CD4-positive, alpha-beta memory T cell (primary cell): ENCODE measurements around the gene SPAG8. TPM values are rescaled to one million over a fixed set of nuclear protein-coding genes. Genes with fewer than 3 reads are reported as not detected.

Experiments used
- CTCF ChIA-PET: fragments of 350-600 bp; sonication (Branson Sonifier 250); formaldehyde crosslinking; loops from one replicate; lab custom pipeline; 2021; ENCODE audit warnings: inconsistent platforms; ENCODE audit not compliant: partially characterized antibody; lab: Charles Lee
- POLR2A ChIA-PET: fragments of 350-600 bp; sonication (Branson Sonifier 250); formaldehyde crosslinking; loops from one replicate; lab custom pipeline; 2021; ENCODE audit not compliant: partially characterized antibody; lab: Charles Lee
- DNase-seq, 5 donors: peaks; one replicate each; pipeline versions ENCODE4 v3.0.0 to v3.0.0-alpha.2; 2020 to 2022; ENCODE audit warnings: mixed read lengths in 1 of 5
- H3K27ac ChIP-seq: one replicate; pipeline ENCODE4 v1.7.0; 2013; ENCODE audit warnings: low read depth, low read length
- H3K27me3 ChIP-seq: 2 replicates; pipeline ENCODE4 v1.7.0; 2013; ENCODE audit warnings: mild to moderate bottlenecking, low read length, moderate library complexity; ENCODE audit not compliant: insufficient read depth
- H3K36me3 ChIP-seq: 2 replicates; pipeline ENCODE4 v1.7.0; 2013; ENCODE audit warnings: mild to moderate bottlenecking, low read length, moderate library complexity; ENCODE audit not compliant: insufficient read depth
- H3K4me1 ChIP-seq: 2 replicates; pipeline ENCODE4 v1.7.0; 2013; ENCODE audit warnings: mild to moderate bottlenecking, low read length, moderate library complexity; ENCODE audit not compliant: insufficient read depth
- H3K4me3 ChIP-seq, 2 donors: one replicate each; pipeline ENCODE4 v1.7.0; 2013; ENCODE audit warnings: low read length in 2 of 2, mild to moderate bottlenecking in 1 of 2
- H3K9me3 ChIP-seq, 2 donors: one replicate each; pipeline ENCODE4 v1.7.0; 2013; ENCODE audit warnings: low read length in 2 of 2, control low read depth in 1 of 2; ENCODE audit not compliant: control insufficient read depth in 1 of 2
- H3K27ac Mint-ChIP-seq, 7 donors: one replicate each; pipeline ENCODE4 v1.8.0; 2020 to 2021; ENCODE audit warnings: mixed read lengths in 7 of 7, mild to moderate bottlenecking in 6 of 7, inconsistent platforms in 3 of 7, moderate library complexity in 3 of 7
- H3K27me3 Mint-ChIP-seq, 2 donors: one replicate each; pipeline ENCODE4 v1.8.0; 2020 to 2021; ENCODE audit warnings: mixed read lengths in 2 of 2
- H3K36me3 Mint-ChIP-seq, 2 donors: one replicate each; pipeline ENCODE4 v1.8.0; 2020 to 2021; ENCODE audit warnings: mixed read lengths in 2 of 2, inconsistent platforms in 1 of 2, mild to moderate bottlenecking in 1 of 2
- H3K4me1 Mint-ChIP-seq, 4 donors: one replicate each; pipeline ENCODE4 v1.8.0; 2020 to 2021; ENCODE audit warnings: mixed read lengths in 4 of 4, mild to moderate bottlenecking in 1 of 4
- H3K4me3 Mint-ChIP-seq, 8 donors: one replicate each; pipeline ENCODE4 v1.8.0; 2020 to 2021; ENCODE audit warnings: mixed read lengths in 8 of 8, mild to moderate bottlenecking in 7 of 8, moderate library complexity in 6 of 8, inconsistent platforms in 3 of 8
- H3K9me3 Mint-ChIP-seq, 8 donors: one replicate each; pipeline ENCODE4 v1.8.0; 2020 to 2021; ENCODE audit warnings: mixed read lengths in 8 of 8, mild to moderate bottlenecking in 5 of 8, inconsistent platforms in 3 of 8, moderate library complexity in 1 of 8
- intact Hi-C: fragments of 100-400 bp; cut with micrococcal nuclease; formaldehyde crosslinking; loops from one replicate; pipeline ENCODE4 v1.15.1; 2023
- polyA plus RNA-seq, 2 donors: library from polyadenylated mRNA; unstranded; fragments of 300-500 nt; fragmentation: Illumina TruSeq; gene quantifications; one replicate each; pipeline ENCODE4 v1.2.3, GENCODE V29; 2021
- total RNA-seq, 2 experiments: library from RNA; stranded (reverse); gene quantifications; one replicate each; pipeline ENCODE4 v1.2.3, GENCODE V29; 2021

SPAG8 gene, protein sequence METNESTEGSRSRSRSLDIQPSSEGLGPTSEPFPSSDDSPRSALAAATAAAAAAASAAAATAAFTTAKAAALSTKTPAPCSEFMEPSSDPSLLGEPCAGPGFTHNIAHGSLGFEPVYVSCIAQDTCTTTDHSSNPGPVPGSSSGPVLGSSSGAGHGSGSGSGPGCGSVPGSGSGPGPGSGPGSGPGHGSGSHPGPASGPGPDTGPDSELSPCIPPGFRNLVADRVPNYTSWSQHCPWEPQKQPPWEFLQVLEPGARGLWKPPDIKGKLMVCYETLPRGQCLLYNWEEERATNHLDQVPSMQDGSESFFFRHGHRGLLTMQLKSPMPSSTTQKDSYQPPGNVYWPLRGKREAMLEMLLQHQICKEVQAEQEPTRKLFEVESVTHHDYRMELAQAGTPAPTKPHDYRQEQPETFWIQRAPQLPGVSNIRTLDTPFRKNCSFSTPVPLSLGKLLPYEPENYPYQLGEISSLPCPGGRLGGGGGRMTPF
- total RNA-seq (1 to 10 TPM; 5.6 to 5.7 TPM), polyA plus RNA-seq (1 to 10 TPM; 1.0 to 1.7 TPM)

GRCh38 chr9:35812025-35812602 lies at the start of gene SPAG8:
Gene SPAG8 (minus strand): TSS chr9:35812262. CDS start chr9:35812147, 115 bp downstream.
- Histone ChIP-seq H3K4me3 (peak within 1 kb of the TSS; percentile 30 to 48), H3K36me3 (no peaks in the 10 kb centered on the region), H3K27ac (peak within 1 kb of the TSS; percentile 58), H3K9me3 (no peaks in the 10 kb centered on the region), H3K4me1 (peaks cover 34% of the 10 kb centered on the region), H3K27me3 (no peaks in the 10 kb centered on the region)
- Mint-ChIP-seq H3K27me3 (no peaks in the 10 kb centered on the region), H3K36me3 (peaks cover 0 to 31% of the 10 kb centered on the region in 2 donors), H3K4me3 (peak within 1 kb of the TSS; percentile 87 to 97 (median 90)), H3K4me1 (peaks cover 20 to 50% (median 36%) of the 10 kb centered on the region in 4 donors), H3K27ac (peak within 1 kb of the TSS; percentile 91 to 99 (median 98)), H3K9me3 (peaks cover 0 to 3% (median 0%) of the 10 kb centered on the region in 8 donors)
- ChIA-PET CTCF (interaction anchor here (0.9 to 5.6 kb wide), 13 partner anchors 9 to 208 kb away, joined by 3 to 58 read pairs (median 3); partner anchors contain the start of genes CCDC107, FAM221B, RMRP and TMEM8B), POLR2A (interaction anchor here (0.6 to 4.9 kb wide), 16 partner anchors 9 to 378 kb away, joined by 3 to 47 read pairs (median 6); partner anchors contain the start of genes CCDC107, CLTA, CREB3 and FAM221B)
- intact Hi-C loops, result loop anchor here (1.0 to 10.0 kb wide), 7 partner anchors 70 to 1147 kb away; partner anchors contain the start of genes CCDC107, CCL27, CREB3 and FANCG
- DNase-seq, result peak; percentile 94 to 100 (median 96)

GRCh38 chr9:35861161-35861897 lies 49.3 kb upstream of the SPAG8 start:
- DNase-seq, result no peak
- Mint-ChIP-seq H3K9me3 (peaks cover 0 to 2% (median 0%) of the 10 kb centered on the region in 8 donors), H3K27ac (peak overlapping the region in 1 of 7 donors; percentile 59), H3K36me3 (no peaks in the 10 kb centered on the region), H3K4me3 (no peak overlapping the region), H3K27me3 (peaks cover 13 to 16% of the 10 kb centered on the region in 2 donors), H3K4me1 (peaks cover 0 to 3% (median 1%) of the 10 kb centered on the region in 4 donors)
- CTCF ChIA-PET, result interaction anchor here (0.7 kb wide), 1 partner anchor 21 kb away, joined by 3 read pairs; no protein-coding TSS in a partner anchor
- Histone ChIP-seq H3K4me3 (no peak overlapping the region), H3K36me3 (no peaks in the 10 kb centered on the region), H3K27ac (no peak overlapping the region), H3K27me3 (peaks cover 5% of the 10 kb centered on the region), H3K4me1 (no peaks in the 10 kb centered on the region), H3K9me3 (no peaks in the 10 kb centered on the region)
- intact Hi-C loops, result no loop called here
- POLR2A ChIA-PET, result no interaction called here

GRCh38 chr9:35859990-35860339 lies 47.9 kb upstream of the SPAG8 start:
- CTCF ChIA-PET, result interaction anchor here (0.7 to 1.2 kb wide), 3 partner anchors 18 to 70 kb away, joined by 3 to 5 read pairs (median 3); no protein-coding TSS in a partner anchor

GRCh38 chr9:35859310-35859989 lies 47.4 kb upstream of the SPAG8 start:
- H3K36me3 ChIP-seq, result no peaks in the 10 kb centered on the region
- peak overlapping the region in 1 of 8 donors; percentile 32 for H3K4me3 Mint-ChIP-seq
- intact Hi-C loops, result no loop called here
- peak overlapping the region in 2 of 7 donors; percentile 1 to 31 for H3K27ac Mint-ChIP-seq
- H3K9me3 ChIP-seq, result no peaks in the 10 kb centered on the region
- peaks cover 0 to 2% (median 0%) of the 10 kb centered on the region in 8 donors for H3K9me3 Mint-ChIP-seq
- H3K27me3 ChIP-seq, result peaks cover 3% of the 10 kb centered on the region
- no peak overlapping the region for H3K4me3 ChIP-seq
- peaks cover 0 to 3% (median 1%) of the 10 kb centered on the region in 4 donors for H3K4me1 Mint-ChIP-seq
- no peak overlapping the region for H3K27ac ChIP-seq
- H3K27me3 Mint-ChIP-seq, result peaks cover 12 to 16% of the 10 kb centered on the region in 2 donors
- no peaks in the 10 kb centered on the region for H3K4me1 ChIP-seq
- POLR2A ChIA-PET, result no interaction called here
- no peaks in the 10 kb centered on the region for H3K36me3 Mint-ChIP-seq
- DNase-seq, result no peak
- CTCF ChIA-PET, result interaction anchor here (0.7 to 1.4 kb wide), 3 partner anchors 23 to 69 kb away, joined by 3 to 5 read pairs (median 3); no protein-coding TSS in a partner anchor

More at GRCh38 chr9:35859990-35860339, 47.9 kb upstream of the SPAG8 start:
- Mint-ChIP-seq H3K36me3 (no peaks in the 10 kb centered on the region), H3K4me3 (no peak overlapping the region), H3K27me3 (peaks cover 13 to 16% of the 10 kb centered on the region in 2 donors), H3K4me1 (peaks cover 0 to 3% (median 1%) of the 10 kb centered on the region in 4 donors), H3K27ac (no peak overlapping the region), H3K9me3 (peaks cover 0 to 2% (median 0%) of the 10 kb centered on the region in 8 donors)
- Histone ChIP-seq H3K9me3 (no peaks in the 10 kb centered on the region), H3K27ac (no peak overlapping the region), H3K4me1 (no peaks in the 10 kb centered on the region), H3K36me3 (no peaks in the 10 kb centered on the region), H3K4me3 (no peak overlapping the region), H3K27me3 (peaks cover 5% of the 10 kb centered on the region)
- intact Hi-C loops, result no loop called here
- no peak for DNase-seq
- POLR2A ChIA-PET, result no interaction called here

GRCh38 chr9:35858458-35858857 lies 46.4 kb upstream of the SPAG8 start:
- Mint-ChIP-seq H3K27ac (no peak overlapping the region), H3K4me1 (peaks cover 0 to 3% (median 1%) of the 10 kb centered on the region in 4 donors), H3K27me3 (peaks cover 10 to 14% of the 10 kb centered on the region in 2 donors), H3K36me3 (no peaks in the 10 kb centered on the region), H3K9me3 (peaks cover 0 to 2% (median 0%) of the 10 kb centered on the region in 8 donors), H3K4me3 (no peak overlapping the region)
- no peaks in the 10 kb centered on the region for H3K27me3 ChIP-seq
- no peak for DNase-seq
- H3K4me1 ChIP-seq, result no peaks in the 10 kb centered on the region
- intact Hi-C loops, result no loop called here
- ChIA-PET CTCF (interaction anchor here (0.9 to 1.4 kb wide), 4 partner anchors 24 to 83 kb away, joined by 3 to 5 read pairs (median 3); no protein-coding TSS in a partner anchor), POLR2A (no interaction called here)
- no peaks in the 10 kb centered on the region for H3K36me3 ChIP-seq
- no peak overlapping the region for H3K27ac ChIP-seq
- no peak overlapping the region for H3K4me3 ChIP-seq
- H3K9me3 ChIP-seq, result no peaks in the 10 kb centered on the region

GRCh38 chr9:35856882-35857281 lies 44.8 kb upstream of the SPAG8 start:
- H3K27me3 ChIP-seq, result no peaks in the 10 kb centered on the region
- H3K9me3 Mint-ChIP-seq, result peaks cover 0 to 2% (median 0%) of the 10 kb centered on the region in 8 donors
- no peaks in the 10 kb centered on the region for H3K36me3 Mint-ChIP-seq
- ChIA-PET CTCF (interaction anchor here (1.0 to 1.6 kb wide), 5 partner anchors 9 to 31 kb away, joined by 3 to 5 read pairs (median 3); no protein-coding TSS in a partner anchor), POLR2A (interaction anchor here (0.6 to 1.0 kb wide), 2 partner anchors 11 to 125 kb away, joined by 3 read pairs; partner anchors contain the start of genes CREB3 and TLN1)
- intact Hi-C loops, result no loop called here
- H3K4me3 Mint-ChIP-seq, result no peak overlapping the region
- no peaks in the 10 kb centered on the region for H3K36me3 ChIP-seq
- peaks cover 8 to 10% of the 10 kb centered on the region in 2 donors for H3K27me3 Mint-ChIP-seq
- H3K4me3 ChIP-seq, result no peak overlapping the region
- no peak for DNase-seq
- no peak overlapping the region for H3K27ac ChIP-seq
- no peaks in the 10 kb centered on the region for H3K4me1 ChIP-seq
- peak overlapping the region in 2 of 7 donors; percentile 12 to 22 for H3K27ac Mint-ChIP-seq
- no peaks in the 10 kb centered on the region for H3K9me3 ChIP-seq
- H3K4me1 Mint-ChIP-seq, result peaks cover 0 to 3% (median 1%) of the 10 kb centered on the region in 4 donors
